Upper lobe of left lung (tissue), 6 donors: ENCODE data around the gene NLRP9. TPM values are rescaled to one million over a fixed set of nuclear protein-coding genes. Genes with fewer than 3 reads are reported as not detected.
"Not testable (repeated sequence)": the region's sequence is repeated elsewhere in the genome, so short reads cannot be mapped to it uniquely, and the experiment has no call there.

ENCODE experiments used
- ATAC-seq, 2 donors: fragments of 200-7000 bp; cut with Tn5 transposase; one replicate each; pipeline ENCODE4 v1.9.1; 2022; ENCODE audit warnings: mild to moderate bottlenecking in 2 of 2, moderate library complexity in 2 of 2; ENCODE audit not compliant: low FRiP score in 2 of 2
- DNase-seq, 2 donors: peaks; one replicate each; pipeline ENCODE4 v3.0.0-alpha.2; 2019 to 2020
- H3K27ac ChIP-seq, 4 donors: fragments of 200-600 bp; sonication (generic); one replicate each; pipeline ENCODE4 v1.5.1; 2016 to 2019
- H3K27me3 ChIP-seq, 4 donors: fragments of 200-600 bp; sonication (generic); one replicate each; pipeline ENCODE4 v1.5.1; 2017 to 2019
- H3K36me3 ChIP-seq, 4 donors: fragments of 200-600 bp; sonication (generic); one replicate each; pipeline ENCODE4 v1.5.1; 2016 to 2019
- H3K4me1 ChIP-seq, 4 donors: fragments of 200-600 bp; sonication (generic); one replicate each; pipeline ENCODE4 v1.5.1; 2018 to 2019
- H3K4me3 ChIP-seq, 4 donors: fragments of 200-600 bp; sonication (generic); one replicate each; pipeline ENCODE4 v1.5.1; 2017 to 2019; ENCODE audit warnings: mild to moderate bottlenecking in 2 of 4, moderate library complexity in 1 of 4
- H3K9me3 ChIP-seq, 4 donors: fragments of 200-600 bp; sonication (generic); one replicate each; pipeline ENCODE4 v1.5.1; 2018 to 2019
- CTCF ChIP-seq, 6 experiments: fragments of 450-650 bp in 4 of 6; fragments of 200-600 bp in 2 of 6; sonication (generic) in 2 of 6; IDR thresholded peaks; one replicate each; pipeline ENCODE4 v1.5.1; 2016 to 2019; ENCODE audit warnings: antibody characterized with exemption in 6 of 6
- EP300 ChIP-seq, 4 donors: sonication (generic); formaldehyde crosslinking; IDR thresholded peaks; one replicate each; pipeline ENCODE4 v1.5.1; 2017; ENCODE audit warnings: antibody characterized with exemption in 4 of 4, control low read depth in 2 of 4
- POLR2A ChIP-seq, 4 donors: fragments of 450-650 bp; IDR thresholded peaks; one replicate each; pipeline ENCODE4 v1.5.1; 2016 to 2017; ENCODE audit warnings: antibody characterized with exemption in 4 of 4, mild to moderate bottlenecking in 2 of 4
- POLR2AphosphoS5 ChIP-seq, 2 donors: sonication (generic); formaldehyde crosslinking; IDR thresholded peaks; one replicate each; pipeline ENCODE4 v1.5.1; 2017; ENCODE audit warnings: antibody characterized with exemption in 2 of 2
- WGBS, 2 donors: methylation state at CpG; one replicate each; pipeline ENCODE4 v1.1.5; 2017 to 2018; 5-methylcytosine and 5-hydroxymethylcytosine counted together
- total RNA-seq, 6 donors: library from RNA; depleted of rRNA in 4 of 6; stranded (reverse); fragments of >200 nt in 4 of 6; gene quantifications; one replicate each; pipeline versions ENCODE4 v1.1.0 to v1.2.1, GENCODE V29; 2016 to 2021
- donor health status: DM: no; HTN: no; CAD: no; lungs with moderate emphysema.
- donor health status: DM: no; HTN: yes; CAD: no; lungs with severe emphysema.

NLRP9 gene
- total RNA-seq, 6 donors from 2014 or later: not detected

GRCh38 chr19:55723491-55723890, 14.7 kb downstream of the NLRP9 start:
- peaks cover 0 to 10% (median 5%) of the 10 kb centered on the region in 4 donors for H3K9me3 ChIP-seq
- DNase-seq: no peak
- no peak for ATAC-seq
- H3K27ac ChIP-seq: no peak overlapping the region
- no peak for TF ChIP-seq POLR2AphosphoS5 (IDR thresholded peaks at IDR 0.05)
- no peak for TF ChIP-seq CTCF (IDR thresholded peaks at IDR 0.05)
- no peak for TF ChIP-seq EP300 (IDR thresholded peaks at IDR 0.05)
- no peak for TF ChIP-seq POLR2A (IDR thresholded peaks at IDR 0.05)
- H3K4me3 ChIP-seq: no peak overlapping the region
- H3K27me3 ChIP-seq: no peaks in the 10 kb centered on the region
- H3K4me1 ChIP-seq: no peaks in the 10 kb centered on the region
- WGBS, 2 donors: 84 to 92% methylated on average over 8 of the region's 8 CpGs
- H3K36me3 ChIP-seq: no peaks in the 10 kb centered on the region

GRCh38 chr19:55720801-55721200, 17.4 kb downstream of the NLRP9 start:
- Histone ChIP-seq H3K4me1 (no peaks in the 10 kb centered on the region), H3K9me3 (peaks cover 0 to 10% (median 5%) of the 10 kb centered on the region in 4 donors), H3K27ac (no peak overlapping the region), H3K36me3 (no peaks in the 10 kb centered on the region), H3K27me3 (no peaks in the 10 kb centered on the region), H3K4me3 (no peak overlapping the region)
- no peak for ATAC-seq
- no peak for TF ChIP-seq EP300 (IDR thresholded peaks at IDR 0.05)
- TF ChIP-seq CTCF (IDR thresholded peaks at IDR 0.05): no peak
- TF ChIP-seq POLR2AphosphoS5 (IDR thresholded peaks at IDR 0.05): no peak
- TF ChIP-seq POLR2A (IDR thresholded peaks at IDR 0.05): no peak
- 73 to 85% methylated on average over 3 of the region's 3 CpGs for WGBS, 2 donors
- DNase-seq: no peak

DNA sequence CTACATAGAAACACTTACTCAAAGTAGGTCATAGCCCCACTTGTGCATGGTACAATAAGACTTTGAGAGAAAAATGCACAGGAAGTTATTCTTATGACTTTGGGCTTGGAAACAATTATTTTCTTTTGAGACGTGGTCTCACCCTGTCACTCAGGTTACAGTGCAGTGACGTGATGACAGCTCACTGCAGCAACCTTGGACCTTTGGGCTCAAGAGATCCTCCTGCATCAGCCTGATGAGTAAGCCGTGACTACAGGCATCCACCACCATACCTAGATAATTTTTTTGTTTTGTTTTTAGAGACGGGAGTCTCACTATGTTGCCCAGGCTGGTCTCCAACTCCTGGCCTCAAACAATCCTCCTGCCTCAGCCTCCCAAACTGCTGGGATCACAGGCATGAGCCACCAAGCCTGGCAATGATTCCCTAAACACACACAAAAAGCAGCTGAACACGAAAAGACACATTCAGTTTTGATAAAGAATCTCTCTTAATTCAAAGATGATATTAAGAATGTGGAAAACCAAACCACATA, 17.9 kb downstream of the NLRP9 start:
- Histone ChIP-seq H3K9me3 (peaks cover 0 to 10% (median 5%) of the 10 kb centered on the region in 4 donors), H3K4me3 (no peak overlapping the region), H3K27ac (no peak overlapping the region), H3K27me3 (no peaks in the 10 kb centered on the region), H3K4me1 (no peaks in the 10 kb centered on the region), H3K36me3 (no peaks in the 10 kb centered on the region)
- TF ChIP-seq POLR2AphosphoS5 (IDR thresholded peaks at IDR 0.05) (no peak), CTCF (IDR thresholded peaks at IDR 0.05) (no peak), EP300 (IDR thresholded peaks at IDR 0.05) (no peak), POLR2A (IDR thresholded peaks at IDR 0.05) (no peak)
- ATAC-seq: no peak
- WGBS, 2 donors: 58 to 61% methylated on average over 5 of the region's 5 CpGs
- DNase-seq: no peak

DNA sequence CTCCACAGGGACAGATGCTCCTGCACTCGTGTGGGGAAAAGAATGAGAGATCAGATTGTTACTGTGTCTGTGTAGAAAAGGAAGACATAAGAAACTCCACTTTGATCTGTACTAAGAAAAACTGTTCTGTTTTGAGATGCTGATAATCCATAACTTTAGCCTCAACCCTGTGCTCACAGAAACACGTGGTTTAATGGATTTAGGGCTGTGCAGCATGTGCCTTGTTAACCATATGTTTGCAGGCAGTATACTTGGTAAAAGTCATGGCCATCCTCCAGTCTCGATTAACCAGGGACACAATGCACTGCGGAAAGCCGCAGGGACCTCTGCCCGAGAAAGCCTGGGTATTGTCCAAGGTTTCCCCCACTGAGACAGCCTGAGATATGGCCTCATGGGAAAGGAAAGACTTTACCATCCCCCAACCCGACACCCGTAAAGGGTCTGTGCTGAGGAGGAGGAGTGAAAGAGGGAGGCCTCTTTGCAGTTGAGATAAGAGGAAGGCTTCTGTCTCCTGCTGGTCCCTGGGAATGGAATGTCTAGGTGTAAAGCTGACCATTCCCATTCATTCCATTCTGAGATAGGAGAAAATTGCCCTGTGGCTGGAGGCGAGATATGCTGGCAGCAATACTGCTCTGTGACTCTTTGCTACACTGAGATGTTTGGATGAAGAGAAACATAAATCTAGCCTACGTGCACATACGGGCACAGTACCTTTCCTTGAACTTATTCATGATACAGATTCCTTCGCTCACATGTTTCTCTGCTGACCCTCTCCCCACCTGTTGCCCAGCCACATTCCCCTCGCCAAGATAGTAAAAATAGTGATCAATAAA, 20.1 kb downstream of the NLRP9 start:
- not testable (repeated sequence) for H3K36me3 ChIP-seq, ATAC-seq, H3K27ac ChIP-seq, H3K27me3 ChIP-seq, H3K9me3 ChIP-seq, H3K4me3 ChIP-seq, H3K4me1 ChIP-seq, DNase-seq
- 35 to 44% methylated on average over 13 of the region's 13 CpGs for WGBS, 2 donors

- Histone ChIP-seq H3K4me3 (no peak overlapping the region), H3K27me3 (no peaks in the 10 kb centered on the region), H3K4me1 (no peaks in the 10 kb centered on the region), H3K27ac (no peak overlapping the region), H3K9me3 (peaks cover 0 to 10% (median 5%) of the 10 kb centered on the region in 4 donors), H3K36me3 (no peaks in the 10 kb centered on the region)
- DNase-seq (no peak), ATAC-seq (no peak)
- WGBS, 2 donors: 71 to 73% methylated on average over 11 of the region's 11 CpGs
- no peak for TF ChIP-seq CTCF (IDR thresholded peaks at IDR 0.05)
- no peak for TF ChIP-seq POLR2AphosphoS5 (IDR thresholded peaks at IDR 0.05)
- TF ChIP-seq POLR2A (IDR thresholded peaks at IDR 0.05): no peak
- no peak for TF ChIP-seq EP300 (IDR thresholded peaks at IDR 0.05)
Observed at GRCh38 chr19:55717251-55717650, 21.0 kb downstream of the NLRP9 start.
